NB4 (cell line): ENCODE results near the gene VPS13C.

ENCODE experiments used
- CTCF ChIP-seq: IDR thresholded peaks from one replicate; pipeline ENCODE4 v1.5.1; 2012; ENCODE audit warnings: low read depth, low read length
- POLR2A ChIP-seq: IDR thresholded peaks from 2 replicates; pipeline ENCODE4 v1.6.1; 2011; ENCODE audit warnings: mild to moderate bottlenecking; ENCODE audit not compliant: insufficient read length; ENCODE audit errors: extremely low read depth

GRCh38 chr15:61888074-61888780, 172.0 kb downstream of the VPS13C start:
- no peak for TF ChIP-seq CTCF
- TF ChIP-seq POLR2A = no peak
